Skeletal muscle tissue (tissue), 4 donors: ENCODE results near the gene CGB3. TPM values are rescaled to one million over a fixed set of nuclear protein-coding genes. Genes with fewer than 3 reads are reported as not detected.
"Not testable (repeated sequence)": the region's sequence is repeated elsewhere in the genome, so short reads cannot be mapped to it uniquely, and the experiment has no call there.

Source experiments
- H3K27ac ChIP-seq: one replicate; pipeline ENCODE4 v1.7.0; 2013; ENCODE audit warnings: mild to moderate bottlenecking, low read depth, low read length, inconsistent platforms
- H3K27me3 ChIP-seq, 3 donors: one replicate each; pipeline ENCODE4 v1.7.0; 2013; ENCODE audit warnings: low read length in 3 of 3; ENCODE audit not compliant: control insufficient read depth in 3 of 3, insufficient read depth in 3 of 3
- H3K36me3 ChIP-seq, 3 donors: one replicate each; pipeline ENCODE4 v1.7.0; 2013; ENCODE audit warnings: low read length in 3 of 3; ENCODE audit not compliant: control insufficient read depth in 3 of 3, insufficient read depth in 3 of 3
- H3K4me1 ChIP-seq, 3 donors: one replicate each; pipeline ENCODE4 v1.7.0; 2013; ENCODE audit warnings: low read length in 3 of 3, mild to moderate bottlenecking in 3 of 3; ENCODE audit not compliant: control insufficient read depth in 3 of 3, insufficient read depth in 3 of 3
- H3K4me3 ChIP-seq, 3 donors: one replicate each; pipeline ENCODE4 v1.7.0; 2013; ENCODE audit warnings: low read length in 3 of 3
- H3K9ac ChIP-seq, 3 donors: one replicate each; pipeline ENCODE4 v1.7.0; 2013; ENCODE audit warnings: low read length in 3 of 3, mild to moderate bottlenecking in 3 of 3, moderate library complexity in 2 of 3, low read depth in 1 of 3
- H3K9me3 ChIP-seq, 3 donors: one replicate each; pipeline ENCODE4 v1.7.0; 2013; ENCODE audit warnings: low read length in 3 of 3; ENCODE audit not compliant: control insufficient read depth in 3 of 3
- total RNA-seq: library from RNA; depleted of rRNA; stranded (reverse); fragments of >200 nt; gene quantifications from one replicate; pipeline ENCODE4 v1.2.3, GENCODE V29; 2014
- donor health status: Osteomylitis.

CGB3 gene
- total RNA-seq, 1 donor from 2014 or later: not detected

GRCh38 chr19:49061000-49061399 is 36.9 kb upstream of the CGB3 start:
- no peak overlapping the region for H3K9ac ChIP-seq
- H3K36me3 ChIP-seq: no peaks in the 10 kb centered on the region
- no peaks in the 10 kb centered on the region for H3K9me3 ChIP-seq
- peaks cover 13 to 30% (median 26%) of the 10 kb centered on the region in 3 donors for H3K4me1 ChIP-seq
- no peak overlapping the region for H3K4me3 ChIP-seq
- H3K27me3 ChIP-seq: peaks cover 0 to 11% (median 3%) of the 10 kb centered on the region in 3 donors
- H3K27ac ChIP-seq: no peak overlapping the region

- Histone ChIP-seq H3K27ac (no peak overlapping the region), H3K27me3 (peaks cover 0 to 13% (median 0%) of the 10 kb centered on the region in 3 donors), H3K4me1 (peaks cover 15 to 28% (median 20%) of the 10 kb centered on the region in 3 donors), H3K36me3 (no peaks in the 10 kb centered on the region), H3K4me3 (no peak overlapping the region), H3K9ac (no peak overlapping the region), H3K9me3 (no peaks in the 10 kb centered on the region)
These were observed 34.9 kb upstream of the CGB3 start for GRCh38 chr19:49059053-49059452.

DNA sequence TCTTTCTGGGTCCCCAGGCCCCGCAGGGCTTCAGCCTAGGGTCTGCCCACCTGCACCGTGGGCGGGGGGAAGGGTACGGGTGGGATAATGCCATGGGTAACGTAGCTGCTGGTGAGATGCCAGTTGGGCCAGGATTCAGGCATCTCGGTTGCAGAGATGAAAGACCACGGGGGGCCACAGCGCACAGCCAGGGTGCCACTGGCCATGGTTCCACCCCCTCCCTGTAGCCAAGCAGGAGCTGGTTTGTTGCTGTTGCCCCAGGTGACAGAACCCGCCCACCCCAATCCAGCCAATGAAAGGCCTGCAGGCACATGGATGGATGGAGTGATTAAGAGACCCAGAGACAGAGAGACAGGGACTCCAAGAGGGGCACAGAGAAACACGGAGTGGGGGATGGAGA is 34.4 kb upstream of the CGB3 start:
- Histone ChIP-seq H3K27me3 (peaks cover 0 to 8% (median 0%) of the 10 kb centered on the region in 3 donors), H3K4me1 (peaks cover 15 to 27% (median 20%) of the 10 kb centered on the region in 3 donors), H3K36me3 (no peaks in the 10 kb centered on the region), H3K4me3 (peak overlapping the region in 1 of 3 donors; percentile 32), H3K9ac (peak overlapping the region in 1 of 3 donors; percentile 16), H3K27ac (no peak overlapping the region), H3K9me3 (no peaks in the 10 kb centered on the region)

- Histone ChIP-seq H3K4me1 (peaks cover 15 to 27% (median 20%) of the 10 kb centered on the region in 3 donors), H3K4me3 (peak within 1 kb of the TSS; percentile 66 to 81 (median 70)), H3K27ac (no peak within 1 kb of the TSS), H3K9me3 (no peaks in the 10 kb centered on the region), H3K36me3 (no peaks in the 10 kb centered on the region), H3K9ac (peak within 1 kb of the TSS; percentile 70 to 87 (median 77)), H3K27me3 (peaks cover 0 to 7% (median 0%) of the 10 kb centered on the region in 3 donors)
These were observed 33.6 kb upstream of the CGB3 start, which contains the start of gene CGB7 for GRCh38 chr19:49057636-49058234. Gene CGB7 (minus strand): TSS chr19:49057749. CDS start chr19:49055375, 2,374 bp downstream.

GRCh38 chr19:49056902-49057596 is 32.9 kb upstream of the CGB3 start:
- not testable (repeated sequence) for H3K9me3 ChIP-seq, H3K36me3 ChIP-seq, H3K27me3 ChIP-seq, H3K27ac ChIP-seq
- peak overlapping the region; percentile 66 to 81 (median 70) for H3K4me3 ChIP-seq
- peaks cover 15 to 27% (median 20%) of the 10 kb centered on the region in 3 donors for H3K4me1 ChIP-seq
- peak overlapping the region; percentile 70 to 87 (median 77) for H3K9ac ChIP-seq

DNA sequence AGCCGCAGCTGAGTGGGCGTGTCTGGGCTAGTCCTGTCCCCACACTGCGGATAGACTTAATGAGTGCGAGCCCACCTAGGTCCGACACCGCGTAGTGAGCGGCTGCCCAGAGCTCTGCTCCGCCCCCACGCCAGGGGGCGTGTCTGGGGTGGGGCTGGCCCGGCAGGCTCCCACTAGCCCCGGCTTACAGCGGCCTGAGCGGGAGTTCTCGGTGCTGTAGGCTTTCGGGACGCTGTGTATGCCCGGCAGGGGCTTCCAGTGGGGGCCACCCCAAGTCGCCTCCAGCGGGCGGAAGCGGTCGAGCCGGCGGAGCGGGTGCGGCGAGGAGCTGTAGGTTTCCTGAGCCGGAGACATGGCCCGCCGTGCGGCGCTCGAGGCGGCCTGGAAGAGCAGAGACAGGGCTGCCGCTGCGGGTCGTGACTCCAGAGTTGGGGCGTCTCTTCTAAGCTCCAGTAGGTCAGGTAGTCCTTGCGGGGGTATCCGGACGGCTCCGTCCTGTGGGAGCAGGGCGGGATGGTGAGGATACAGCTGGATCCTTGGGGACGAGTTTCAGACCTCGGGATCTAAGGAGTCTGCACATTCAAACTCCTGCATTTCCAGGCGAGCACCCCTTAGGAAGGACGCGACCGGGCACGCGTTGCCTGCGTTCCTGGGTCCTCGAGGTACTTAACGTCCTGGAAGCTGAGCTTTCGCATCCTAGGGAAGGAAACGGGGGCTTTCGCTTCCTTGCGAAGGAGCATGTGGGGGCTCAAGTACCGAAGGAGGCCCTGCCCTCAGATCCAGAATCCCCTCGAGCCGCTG is 32.2 kb upstream of the CGB3 start:
- H3K4me3 ChIP-seq: peak overlapping the region; percentile 66 to 81 (median 70)
- peaks cover 0 to 5% (median 0%) of the 10 kb centered on the region in 3 donors for H3K27me3 ChIP-seq
- no peaks in the 10 kb centered on the region for H3K36me3 ChIP-seq
- H3K4me1 ChIP-seq: peaks cover 15 to 27% (median 20%) of the 10 kb centered on the region in 3 donors
- H3K9me3 ChIP-seq: no peaks in the 10 kb centered on the region
- no peak overlapping the region for H3K27ac ChIP-seq
- H3K9ac ChIP-seq: peak overlapping the region; percentile 70 to 87 (median 77)

- H3K9ac ChIP-seq, H3K27ac ChIP-seq, H3K36me3 ChIP-seq, H3K4me1 ChIP-seq, H3K27me3 ChIP-seq, H3K9me3 ChIP-seq, H3K4me3 ChIP-seq: not testable (repeated sequence)
These were observed 26.4 kb upstream of the CGB3 start for GRCh38 chr19:49050376-49051033.

GRCh38 chr19:49049834-49050233 is 25.7 kb upstream of the CGB3 start:
- not testable (repeated sequence) for H3K4me1 ChIP-seq, H3K9me3 ChIP-seq, H3K36me3 ChIP-seq, H3K27ac ChIP-seq, H3K9ac ChIP-seq, H3K27me3 ChIP-seq, H3K4me3 ChIP-seq

GRCh38 chr19:49049011-49049410 is 24.9 kb upstream of the CGB3 start, which contains the start of gene CGB8:
Gene CGB8 (minus strand): TSS chr19:49049111. CDS start chr19:49048739, 372 bp downstream.
- H3K9ac ChIP-seq, H3K4me1 ChIP-seq, H3K9me3 ChIP-seq, H3K27me3 ChIP-seq, H3K4me3 ChIP-seq, H3K36me3 ChIP-seq, H3K27ac ChIP-seq: not testable (repeated sequence)
